Loucy (cell line): Measurements from ENCODE around the gene BAG3.
"Not testable (repeated sequence)": the region's sequence is repeated elsewhere in the genome, so short reads cannot be mapped to it uniquely, and the experiment has no call there.

ENCODE experiments used
- H2AFZ ChIP-seq: fragments of 200-600 bp; sonication (generic); 2 replicates; pipeline ENCODE4 v1.6.0; 2016; ENCODE audit warnings: antibody characterized with exemption, mild to moderate bottlenecking, low read length, moderate library complexity
- H3F3A ChIP-seq: fragments of 200-600 bp; 2 replicates; pipeline ENCODE4 v1.6.0; 2016; ENCODE audit warnings: antibody characterized with exemption, low read depth, mild to moderate bottlenecking
- H3K27me3 ChIP-seq: fragments of 200-600 bp; sonication (generic); 2 replicates; pipeline ENCODE4 v1.6.1; 2014; ENCODE audit warnings: low read length, mild to moderate bottlenecking; ENCODE audit not compliant: insufficient read depth, poor library complexity, severe bottlenecking
- H3K36me3 ChIP-seq: fragments of 200-600 bp; sonication (generic); 2 replicates; pipeline ENCODE4 v1.6.1; 2016; ENCODE audit warnings: low read length; ENCODE audit not compliant: insufficient read depth
- H3K4me1 ChIP-seq: fragments of 200-600 bp; sonication (generic); 2 replicates; pipeline ENCODE4 v1.5.1; 2014; ENCODE audit warnings: low read length, mild to moderate bottlenecking; ENCODE audit not compliant: insufficient read depth, poor library complexity, severe bottlenecking
- H3K4me2 ChIP-seq: fragments of 200-600 bp; sonication (generic); 2 replicates; pipeline ENCODE4 v1.6.0; 2014; ENCODE audit warnings: antibody characterized with exemption, low read length, low read depth, mild to moderate bottlenecking; ENCODE audit not compliant: poor library complexity, severe bottlenecking
- H3K4me3 ChIP-seq: fragments of 200-600 bp; sonication (generic); 2 replicates; pipeline ENCODE4 v1.5.1; 2014; ENCODE audit warnings: low read length, mild to moderate bottlenecking, mixed read lengths; ENCODE audit not compliant: poor library complexity, severe bottlenecking
- H3K79me2 ChIP-seq: fragments of 200-600 bp; sonication (generic); 2 replicates; pipeline ENCODE4 v1.6.1; 2014; ENCODE audit warnings: low read length; ENCODE audit not compliant: insufficient read depth
- H3K9ac ChIP-seq: fragments of 200-600 bp; sonication (generic); 2 replicates; pipeline ENCODE4 v1.6.0; 2014; ENCODE audit warnings: mild to moderate bottlenecking, low read depth, low read length, moderate library complexity; ENCODE audit not compliant: poor library complexity, severe bottlenecking
- H3K9me2 ChIP-seq: fragments of 200-600 bp; sonication (generic); replicated peaks from 2 replicates; pipeline ENCODE4 v1.6.1; 2016; ENCODE audit warnings: low read depth, low read length, mixed read lengths
- H3K9me3 ChIP-seq: fragments of 200-600 bp; sonication (generic); 2 replicates; pipeline ENCODE4 v1.6.1; 2014; ENCODE audit warnings: mild to moderate bottlenecking, antibody characterized with exemption, low read length, low read depth; ENCODE audit not compliant: insufficient read depth
- H4K20me1 ChIP-seq: fragments of 200-600 bp; sonication (generic); 2 replicates; pipeline ENCODE4 v1.6.0; 2014; ENCODE audit warnings: antibody characterized with exemption, low read length, mild to moderate bottlenecking; ENCODE audit not compliant: insufficient read depth, poor library complexity, severe bottlenecking
- EZH2phosphoT487 ChIP-seq: fragments of 200-600 bp; IDR thresholded peaks from 2 replicates; pipeline ENCODE4 v1.6.1; 2018; ENCODE audit warnings: antibody characterized with exemption, mild to moderate bottlenecking, moderate library complexity, borderline replicate concordance
- TF ChIP-seq, protein P1 (sequence below): fragments of 200-600 bp; sonication (generic); conservative IDR thresholded peaks from 2 replicates; pipeline ENCODE4 v1.5.1; 2014; ENCODE audit warnings: mild to moderate bottlenecking, antibody characterized with exemption, low read length

Gene BAG3

GRCh38 chr10:119658274-119658673, 7.1 kb downstream of the BAG3 start:
- Histone ChIP-seq H3K4me3 (no peak overlapping the region), H3K9me2 (no peaks in the 10 kb centered on the region), H3K79me2 (peaks cover 89% of the 10 kb centered on the region), H3K27me3 (no peaks in the 10 kb centered on the region), H3K9ac (no peak overlapping the region), H3K4me1 (peaks cover 30% of the 10 kb centered on the region), H3K36me3 (peaks cover 4% of the 10 kb centered on the region; the same call in 1 of the 2 replicates), H3K9me3 (no peaks in the 10 kb centered on the region), H4K20me1 (peaks cover 25% of the 10 kb centered on the region), H3F3A (0 out of 2 replicates have a peak, but pooled peaks cover 3% of the 10 kb centered on the region), H2AFZ (no peak overlapping the region), H3K4me2 (no peak overlapping the region)
- TF ChIP-seq, protein P1, sequence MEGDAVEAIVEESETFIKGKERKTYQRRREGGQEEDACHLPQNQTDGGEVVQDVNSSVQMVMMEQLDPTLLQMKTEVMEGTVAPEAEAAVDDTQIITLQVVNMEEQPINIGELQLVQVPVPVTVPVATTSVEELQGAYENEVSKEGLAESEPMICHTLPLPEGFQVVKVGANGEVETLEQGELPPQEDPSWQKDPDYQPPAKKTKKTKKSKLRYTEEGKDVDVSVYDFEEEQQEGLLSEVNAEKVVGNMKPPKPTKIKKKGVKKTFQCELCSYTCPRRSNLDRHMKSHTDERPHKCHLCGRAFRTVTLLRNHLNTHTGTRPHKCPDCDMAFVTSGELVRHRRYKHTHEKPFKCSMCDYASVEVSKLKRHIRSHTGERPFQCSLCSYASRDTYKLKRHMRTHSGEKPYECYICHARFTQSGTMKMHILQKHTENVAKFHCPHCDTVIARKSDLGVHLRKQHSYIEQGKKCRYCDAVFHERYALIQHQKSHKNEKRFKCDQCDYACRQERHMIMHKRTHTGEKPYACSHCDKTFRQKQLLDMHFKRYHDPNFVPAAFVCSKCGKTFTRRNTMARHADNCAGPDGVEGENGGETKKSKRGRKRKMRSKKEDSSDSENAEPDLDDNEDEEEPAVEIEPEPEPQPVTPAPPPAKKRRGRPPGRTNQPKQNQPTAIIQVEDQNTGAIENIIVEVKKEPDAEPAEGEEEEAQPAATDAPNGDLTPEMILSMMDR: no peak
- no peak for TF ChIP-seq EZH2phosphoT487

DNA sequence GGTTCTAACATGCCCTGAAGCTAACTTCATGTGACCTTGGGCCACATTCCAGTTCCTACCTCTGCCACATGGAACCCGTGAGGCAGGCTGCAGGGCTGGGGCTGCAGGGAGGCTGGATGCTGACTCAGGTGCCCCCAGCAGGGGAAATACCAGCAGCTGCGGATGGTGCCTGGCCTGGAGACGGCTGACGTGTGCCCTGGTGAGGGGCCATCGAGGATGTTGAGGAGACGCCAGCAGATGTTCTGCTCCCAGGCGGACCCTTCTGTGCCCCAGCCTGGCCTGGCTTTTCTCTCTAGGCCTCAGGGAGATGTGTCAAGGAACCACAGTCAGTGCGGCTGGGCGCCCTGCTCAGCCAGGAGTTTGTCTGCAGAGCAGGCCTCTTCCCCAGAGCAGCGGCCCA, 8.8 kb downstream of the BAG3 start:
- peaks cover 22% of the 10 kb centered on the region for H4K20me1 ChIP-seq
- H3K9ac ChIP-seq: no peak overlapping the region
- H3K79me2 ChIP-seq: peaks cover 81% of the 10 kb centered on the region
- no peaks in the 10 kb centered on the region for H3K27me3 ChIP-seq
- no peak overlapping the region for H3K4me3 ChIP-seq
- peaks cover 4% of the 10 kb centered on the region; the same call in 1 of the 2 replicates for H3K36me3 ChIP-seq
- H3F3A ChIP-seq: no peaks in the 10 kb centered on the region
- no peak overlapping the region for H3K4me2 ChIP-seq
- H3K9me2 ChIP-seq: no peaks in the 10 kb centered on the region
- H3K4me1 ChIP-seq: peaks cover 13% of the 10 kb centered on the region
- TF ChIP-seq, protein P1: no peak
- TF ChIP-seq EZH2phosphoT487: no peak
- H2AFZ ChIP-seq: no peak overlapping the region
- H3K9me3 ChIP-seq: no peaks in the 10 kb centered on the region

- not testable (repeated sequence) for H3K27me3 ChIP-seq, H3K4me3 ChIP-seq, H2AFZ ChIP-seq, H3K4me1 ChIP-seq, H3F3A ChIP-seq, H3K4me2 ChIP-seq, H3K9me2 ChIP-seq, H3K9me3 ChIP-seq, H3K9ac ChIP-seq, H3K36me3 ChIP-seq
- Histone ChIP-seq H4K20me1 (peaks cover 10% of the 10 kb centered on the region), H3K79me2 (peaks cover 75% of the 10 kb centered on the region)
Observed at GRCh38 chr10:119662076-119662605, 11.0 kb downstream of the BAG3 start.
